ENCODE measurements around the gene CEP170B.
A peak's percentile ranks its signal among the peaks of the same experiment; 100 is the strongest.
"Not testable (repeated sequence)": the region's sequence is repeated elsewhere in the genome, so short reads cannot be mapped to it uniquely, and the experiment has no call there.

The CEP170B gene

GRCh38 chr14:104877806-104878550 lies 12.9 kb downstream of the CEP170B start:
- no peak for DNase-seq (ENCODE audit: low read depth, low spot score)

GRCh38 chr14:104878582-104878981 lies 13.5 kb downstream of the CEP170B start:
- no peak for DNase-seq (ENCODE audit: low read depth, low spot score)

GRCh38 chr14:104879201-104879982 lies 14.3 kb downstream of the CEP170B start:
- DNase-seq (ENCODE audit: low read depth, low spot score) = no peak

- DNase-seq (ENCODE audit: low read depth, low spot score) = no peak
Measured at GRCh38 chr14:104879983-104880565, 15.0 kb downstream of the CEP170B start.

- DNase-seq (ENCODE audit: low read depth, low spot score) = no peak
Measured at GRCh38 chr14:104880584-104881210, 15.6 kb downstream of the CEP170B start.

GRCh38 chr14:104881369-104881979 lies 16.4 kb downstream of the CEP170B start:
- DNase-seq (ENCODE audit: low read depth, low spot score) = no peak

GRCh38 chr14:104882325-104882973 lies 17.4 kb downstream of the CEP170B start:
- peak; percentile 50 for DNase-seq (ENCODE audit: low read depth, low spot score)

GRCh38 chr14:104882991-104883660 lies 18.1 kb downstream of the CEP170B start:
- no peak for DNase-seq (ENCODE audit: low read depth, low spot score)

- no peak for DNase-seq (ENCODE audit: low read depth, low spot score)
Measured at GRCh38 chr14:104883681-104884361, 18.8 kb downstream of the CEP170B start.

- DNase-seq (ENCODE audit: low read depth, low spot score) = not testable (repeated sequence)
Measured at GRCh38 chr14:104884381-104884780, 19.3 kb downstream of the CEP170B start.

GRCh38 chr14:104885031-104885972 lies 20.2 kb downstream of the CEP170B start:
- no peak for DNase-seq (ENCODE audit: low read depth, low spot score)

- DNase-seq (ENCODE audit: low read depth, low spot score) = no peak
Measured at GRCh38 chr14:104885973-104886689, 21.1 kb downstream of the CEP170B start.

- no peak for DNase-seq (ENCODE audit: low read depth, low spot score)
Measured at GRCh38 chr14:104886690-104887622, 21.9 kb downstream of the CEP170B start.

- no peak for DNase-seq (ENCODE audit: low read depth, low spot score)
Measured at GRCh38 chr14:104887623-104888488, 22.8 kb downstream of the CEP170B start.

GRCh38 chr14:104888489-104889374 lies 23.7 kb downstream of the CEP170B start:
- no peak for DNase-seq (ENCODE audit: low read depth, low spot score)
